Measurements from ENCODE around the gene GPATCH2. TPM values are rescaled to one million over a fixed set of nuclear protein-coding genes. Genes with fewer than 3 reads are reported as not detected.

The GPATCH2 gene
- total and polyA plus RNA-seq, 10 of the 15 experiments (the other 5 are each of a cell fraction or from before 2014, with no cell fraction given): 3.2 to 12.2 (median 5.4) TPM

DNA sequence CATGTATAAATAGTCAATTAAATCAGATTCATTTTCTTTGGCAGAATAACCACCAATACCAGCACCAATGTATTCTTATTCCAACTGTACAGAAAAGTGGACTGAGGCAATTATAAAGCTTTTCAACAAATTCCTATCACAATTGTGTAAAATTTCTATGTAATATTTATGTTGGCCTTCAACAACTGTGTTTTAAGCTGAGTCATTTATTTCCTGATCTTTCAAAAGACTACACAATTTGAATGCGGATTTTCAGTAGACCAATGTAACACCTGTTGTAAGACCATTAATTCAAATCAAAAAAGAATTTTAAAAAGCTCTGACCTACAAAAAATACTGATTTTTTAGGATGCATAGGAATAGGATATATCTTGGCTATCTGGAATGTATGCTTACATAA, 25.5 kb downstream of the GPATCH2 start:
- Histone ChIP-seq H3K79me2 (ENCODE audit: control insufficient read depth, insufficient read depth, low read length) (no peaks in the 10 kb centered on the region), H3K9ac (ENCODE audit: control insufficient read depth, insufficient read depth, low read length) (no peak overlapping the region), H2AFZ (ENCODE audit: control insufficient read depth, low read depth, low read length) (no peak overlapping the region), H3K27me3 (replicated peaks in 1 of 2; ENCODE audit: control insufficient read depth in 2 of 2, insufficient read depth in 2 of 2, low read length in 1 of 2) (no peaks in the 10 kb centered on the region), H3K9me3 (replicated peaks; ENCODE audit: control insufficient read depth, insufficient read depth, low read length) (no peaks in the 10 kb centered on the region), H3K4me1 (ENCODE audit: control insufficient read depth, insufficient read depth, low read length) (no peaks in the 10 kb centered on the region), H3K27ac (ENCODE audit: control insufficient read depth, insufficient read depth) (no peak overlapping the region), H3K4me3 (no peak overlapping the region), H3K36me3 (ENCODE audit: control insufficient read depth in 2 of 2, insufficient read depth in 2 of 2, low read length in 1 of 2) (peaks cover 0 to 2% of the 10 kb centered on the region in 2 experiments; a peak in 1 of 4 replicates), H3K4me2 (ENCODE audit: control insufficient read depth, insufficient read depth) (no peak overlapping the region), H4K20me1 (ENCODE audit: control insufficient read depth, insufficient read depth) (no peaks in the 10 kb centered on the region)
- no peak for DNase-seq (ENCODE audit: low read depth, low spot score)
- ATAC-seq: no peak
- RAD21 ChIA-PET (ENCODE audit: unreplicated experiment): no interaction called here
- POLR2A ChIA-PET: no interaction called here
- CTCF ChIA-PET: no interaction called here
- SMC1A ChIA-PET (ENCODE audit: uncharacterized antibody, unreplicated experiment): interaction anchor here (0.9 to 2.0 kb wide), 2 partner anchors 16 to 25 kb away, joined by 3 to 5 read pairs; no protein-coding TSS in a partner anchor
- no peak for TF ChIP-seq ZNF207 (IDR thresholded peaks at IDR 0.05; ENCODE audit: borderline replicate concordance)
- TF ChIP-seq, protein P1, sequence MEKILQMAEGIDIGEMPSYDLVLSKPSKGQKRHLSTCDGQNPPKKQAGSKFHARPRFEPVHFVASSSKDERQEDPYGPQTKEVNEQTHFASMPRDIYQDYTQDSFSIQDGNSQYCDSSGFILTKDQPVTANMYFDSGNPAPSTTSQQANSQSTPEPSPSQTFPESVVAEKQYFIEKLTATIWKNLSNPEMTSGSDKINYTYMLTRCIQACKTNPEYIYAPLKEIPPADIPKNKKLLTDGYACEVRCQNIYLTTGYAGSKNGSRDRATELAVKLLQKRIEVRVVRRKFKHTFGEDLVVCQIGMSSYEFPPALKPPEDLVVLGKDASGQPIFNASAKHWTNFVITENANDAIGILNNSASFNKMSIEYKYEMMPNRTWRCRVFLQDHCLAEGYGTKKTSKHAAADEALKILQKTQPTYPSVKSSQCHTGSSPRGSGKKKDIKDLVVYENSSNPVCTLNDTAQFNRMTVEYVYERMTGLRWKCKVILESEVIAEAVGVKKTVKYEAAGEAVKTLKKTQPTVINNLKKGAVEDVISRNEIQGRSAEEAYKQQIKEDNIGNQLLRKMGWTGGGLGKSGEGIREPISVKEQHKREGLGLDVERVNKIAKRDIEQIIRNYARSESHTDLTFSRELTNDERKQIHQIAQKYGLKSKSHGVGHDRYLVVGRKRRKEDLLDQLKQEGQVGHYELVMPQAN (conservative IDR thresholded peaks at IDR 0.05): no peak
- TF ChIP-seq NFIC (IDR thresholded peaks at IDR 0.05; ENCODE audit: low read depth, low read length): no peak
- TF ChIP-seq MYB (IDR thresholded peaks at IDR 0.05; ENCODE audit: borderline replicate concordance, low read depth, low read length): no peak
- TF ChIP-seq KLF5 (IDR thresholded peaks at IDR 0.05; ENCODE audit: partially characterized antibody): no peak
- TF ChIP-seq NRF1 (conservative IDR thresholded peaks at IDR 0.05; ENCODE audit: low read depth, low read length): no peak
- TF ChIP-seq NFXL1 (IDR thresholded peaks at IDR 0.05; ENCODE audit: borderline replicate concordance): no peak
- TF ChIP-seq YBX1 (IDR thresholded peaks at IDR 0.05): no peak
- TF ChIP-seq ZNF24 (IDR thresholded peaks at IDR 0.05): no peak
- TF ChIP-seq BHLHE40 (IDR thresholded peaks at IDR 0.05; ENCODE audit: borderline replicate concordance in 1 of 2, low read depth in 2 of 2, low read length in 1 of 2): no peak
- no peak for TF ChIP-seq TCF12 (IDR thresholded peaks at IDR 0.05; ENCODE audit: low read depth, low read length)
- in situ Hi-C loops (cut with MboI) (no loop called here), intact Hi-C loops (cut with micrococcal nuclease; ENCODE audit: unreplicated experiment) (no loop called here)
- no TSS peak for BruUV-seq (replicated peaks)
- no peak for FAIRE-seq
- WGBS (ENCODE audit: insufficient coverage, insufficient replicate concordance, low lambda C conversion rate, missing lambda C conversion rate): 97% methylated on average over 1 of the region's 1 CpG

All from GM12878 (cell line).